Loucy (cell line): ENCODE results near the gene PJVK.

Experiments
- EZH2phosphoT487 ChIP-seq: fragments of 200-600 bp; IDR thresholded peaks from 2 replicates; pipeline ENCODE4 v1.6.1; 2018; ENCODE audit warnings: antibody characterized with exemption, mild to moderate bottlenecking, moderate library complexity, borderline replicate concordance
- TF ChIP-seq, protein P1 (sequence below): fragments of 200-600 bp; sonication (generic); conservative IDR thresholded peaks from 2 replicates; pipeline ENCODE4 v1.5.1; 2014; ENCODE audit warnings: mild to moderate bottlenecking, antibody characterized with exemption, low read length

GRCh38 chr2:178473373-178473772 lies 22.2 kb downstream of the PJVK start:
- TF ChIP-seq, protein P1, sequence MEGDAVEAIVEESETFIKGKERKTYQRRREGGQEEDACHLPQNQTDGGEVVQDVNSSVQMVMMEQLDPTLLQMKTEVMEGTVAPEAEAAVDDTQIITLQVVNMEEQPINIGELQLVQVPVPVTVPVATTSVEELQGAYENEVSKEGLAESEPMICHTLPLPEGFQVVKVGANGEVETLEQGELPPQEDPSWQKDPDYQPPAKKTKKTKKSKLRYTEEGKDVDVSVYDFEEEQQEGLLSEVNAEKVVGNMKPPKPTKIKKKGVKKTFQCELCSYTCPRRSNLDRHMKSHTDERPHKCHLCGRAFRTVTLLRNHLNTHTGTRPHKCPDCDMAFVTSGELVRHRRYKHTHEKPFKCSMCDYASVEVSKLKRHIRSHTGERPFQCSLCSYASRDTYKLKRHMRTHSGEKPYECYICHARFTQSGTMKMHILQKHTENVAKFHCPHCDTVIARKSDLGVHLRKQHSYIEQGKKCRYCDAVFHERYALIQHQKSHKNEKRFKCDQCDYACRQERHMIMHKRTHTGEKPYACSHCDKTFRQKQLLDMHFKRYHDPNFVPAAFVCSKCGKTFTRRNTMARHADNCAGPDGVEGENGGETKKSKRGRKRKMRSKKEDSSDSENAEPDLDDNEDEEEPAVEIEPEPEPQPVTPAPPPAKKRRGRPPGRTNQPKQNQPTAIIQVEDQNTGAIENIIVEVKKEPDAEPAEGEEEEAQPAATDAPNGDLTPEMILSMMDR, result no peak
- TF ChIP-seq EZH2phosphoT487, result no peak
